GM18507 (cell line): ENCODE data around the gene SLC51B.
A peak's percentile ranks its signal among the peaks of the same experiment; 100 is the strongest.
"Not testable (repeated sequence)": the region's sequence is repeated elsewhere in the genome, so short reads cannot be mapped to it uniquely, and the experiment has no call there.

Experiments used
- DNase-seq: peaks from one replicate; pipeline ENCODE4 v3.0.0; 2011; ENCODE audit warnings: low read depth; ENCODE audit not compliant: insufficient read length; ENCODE audit errors: extremely low spot score
- FAIRE-seq: peaks from 2 replicates; lab custom pipeline; 2011; peaks lifted over from hg19 to GRCh38; lab: Jason Lieb, UNC

SLC51B gene

GRCh38 chr15:65038836-65039235, 6.4 kb upstream of the SLC51B start:
- no peak for DNase-seq
- FAIRE-seq, result no peak

- no peak for FAIRE-seq
- DNase-seq, result no peak
Observed at GRCh38 chr15:65040461-65040860, 4.7 kb upstream of the SLC51B start.

- no peak for FAIRE-seq
- no peak for DNase-seq
Observed at GRCh38 chr15:65041787-65042186, 3.4 kb upstream of the SLC51B start.

- FAIRE-seq (no peak), DNase-seq (no peak)
Observed at GRCh38 chr15:65042776-65043327, 2.3 kb upstream of the SLC51B start.

- not testable (repeated sequence) for DNase-seq
- FAIRE-seq, result peak; percentile 80
Observed at GRCh38 chr15:65044218-65044617, 969 bp upstream of the SLC51B start.

- DNase-seq (no peak), FAIRE-seq (no peak)
Observed at GRCh38 chr15:65048241-65048640, 3.1 kb downstream of the SLC51B start.

- DNase-seq (peak; percentile 92), FAIRE-seq (peak; percentile 95)
Observed at GRCh38 chr15:65049418-65049840, 4.2 kb downstream of the SLC51B start.

GRCh38 chr15:65050270-65050669, 5.1 kb downstream of the SLC51B start:
- FAIRE-seq (no peak), DNase-seq (no peak)

GRCh38 chr15:65051266-65051665, 6.1 kb downstream of the SLC51B start:
- no peak for DNase-seq
- FAIRE-seq, result no peak

- no peak for FAIRE-seq
- no peak for DNase-seq
Observed at GRCh38 chr15:65052956-65053355, 7.8 kb downstream of the SLC51B start.

GRCh38 chr15:65054333-65055200, 9.4 kb downstream of the SLC51B start:
- FAIRE-seq, result peak; percentile 83
- peak; percentile 68 for DNase-seq

- FAIRE-seq (no peak), DNase-seq (no peak)
Observed at GRCh38 chr15:65055201-65055870, 10.1 kb downstream of the SLC51B start.

- DNase-seq (no peak), FAIRE-seq (no peak)
Observed at GRCh38 chr15:65056106-65056505, 10.9 kb downstream of the SLC51B start.

- FAIRE-seq, result no peak
- no peak for DNase-seq
Observed at GRCh38 chr15:65056868-65057548, 11.8 kb downstream of the SLC51B start.

GRCh38 chr15:65057549-65057940, 12.4 kb downstream of the SLC51B start:
- DNase-seq (no peak), FAIRE-seq (no peak)

GRCh38 chr15:65058394-65059368, 13.5 kb downstream of the SLC51B start:
- FAIRE-seq (no peak), DNase-seq (no peak)

GRCh38 chr15:65059369-65059750, 14.2 kb downstream of the SLC51B start:
- no peak for DNase-seq
- no peak for FAIRE-seq

GRCh38 chr15:65059931-65060596, 14.9 kb downstream of the SLC51B start:
- FAIRE-seq, result no peak
- no peak for DNase-seq
